NCI-H748 (cell line): Measurements from ENCODE around the gene HES3.

Experiments used
- DNase-seq: peaks from one replicate; lab custom pipeline; 2025; ENCODE audit not compliant: unreplicated experiment; lab: John Stamatoyannopoulos, UW

HES3 gene

DNA sequence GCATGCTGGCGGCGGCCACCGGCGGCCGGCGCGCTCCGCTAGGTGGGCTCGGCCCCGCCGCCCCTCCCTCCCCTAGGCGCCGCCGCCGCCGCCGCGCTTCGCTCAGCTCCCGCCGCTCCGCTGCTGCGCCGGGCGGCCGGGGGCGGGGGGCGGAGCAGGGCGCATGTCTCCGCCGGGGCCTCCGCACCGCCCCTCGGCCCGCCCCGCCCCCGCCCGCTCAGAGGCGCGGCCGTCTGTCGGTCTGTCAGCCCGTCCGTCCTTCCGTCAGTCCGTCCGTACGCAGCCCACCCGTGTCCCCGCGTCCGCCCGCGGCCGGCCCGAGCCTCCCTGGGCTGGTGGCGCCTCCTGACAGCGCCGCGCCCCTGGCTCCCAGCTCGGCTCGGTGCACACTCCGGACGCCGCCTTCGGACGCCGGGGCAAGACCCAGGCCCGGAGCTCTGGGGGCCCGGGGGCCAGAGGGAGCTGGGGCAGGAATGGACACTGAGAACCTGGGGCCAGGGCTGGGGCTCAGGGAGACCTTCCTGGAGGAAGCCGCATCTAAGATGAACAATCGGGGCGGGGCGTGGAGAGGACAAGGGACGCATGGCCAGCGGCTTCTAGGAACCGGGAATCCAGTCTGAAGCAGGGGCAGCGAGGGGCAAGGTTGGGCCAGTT is 17.1 kb downstream of the HES3 start, which contains the start of gene GPR153:
GPR153 (minus strand) TSS at position 138 of the 654 bp plus-strand sequence. CDS start 6,193 bp downstream, outside the sequence.
- peak; percentile 53 for DNase-seq

DNA sequence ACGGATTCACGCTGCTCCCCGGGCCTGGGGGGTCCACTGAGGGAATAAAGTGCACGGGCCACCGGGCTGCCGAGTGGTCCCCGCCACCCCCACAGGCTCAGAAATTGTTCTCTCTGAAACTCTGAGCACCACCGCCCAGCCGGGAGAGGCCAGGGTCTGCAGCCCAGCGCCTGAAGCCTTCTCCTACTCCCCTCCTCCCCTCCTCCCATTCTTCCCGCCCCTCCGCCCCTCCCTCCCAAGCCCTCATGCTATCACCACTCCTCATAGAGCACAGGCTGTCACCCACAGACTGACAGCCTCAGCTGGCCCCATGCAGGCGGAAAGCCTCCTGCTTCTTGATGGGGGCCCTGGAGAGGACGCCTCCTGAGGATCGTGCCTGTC is 17.6 kb downstream of the HES3 start:
- peak; percentile 29 for DNase-seq

DNA sequence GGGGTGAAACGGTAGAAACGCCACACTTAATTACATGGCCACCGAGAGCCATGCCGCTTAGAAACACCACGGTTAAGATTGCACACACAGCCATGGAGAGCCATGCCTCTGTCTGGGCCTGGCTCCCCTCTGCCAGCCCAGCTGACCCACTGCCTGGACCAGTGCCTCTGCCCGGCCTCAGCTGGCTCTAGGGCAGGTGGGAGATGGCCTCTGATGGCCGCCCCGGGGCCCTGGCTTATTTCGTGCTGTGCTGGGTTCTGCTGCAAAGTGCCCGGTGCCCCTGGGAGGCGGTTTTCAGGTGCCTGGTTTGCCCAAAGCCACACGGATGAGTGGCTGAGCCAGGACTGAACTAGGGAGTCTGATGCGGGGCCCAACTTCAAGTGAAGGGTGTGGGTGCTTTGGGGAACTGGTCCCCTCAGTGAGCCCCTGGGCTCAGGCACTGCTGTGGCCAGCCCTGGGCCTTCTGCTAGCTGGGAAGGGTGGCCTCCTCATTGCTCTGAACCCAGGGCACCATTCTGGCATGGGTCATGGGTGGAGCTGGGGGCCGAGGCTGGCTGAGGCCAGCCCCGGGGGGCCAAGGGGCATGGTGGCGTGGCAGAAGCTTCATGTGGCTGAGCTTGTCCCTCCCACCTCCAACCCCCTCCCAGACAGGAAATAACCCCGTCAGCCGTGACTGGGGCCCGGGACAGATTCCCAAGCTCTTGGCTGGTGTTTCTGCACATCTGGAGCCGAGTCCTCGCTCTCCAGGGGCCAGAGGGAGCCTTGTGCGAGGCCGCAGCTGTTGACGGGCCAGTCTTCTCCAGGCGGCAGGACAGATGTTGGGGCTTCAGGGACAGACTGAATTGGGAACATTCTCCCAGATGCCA is 18.8 kb downstream of the HES3 start:
- no peak for DNase-seq

DNA sequence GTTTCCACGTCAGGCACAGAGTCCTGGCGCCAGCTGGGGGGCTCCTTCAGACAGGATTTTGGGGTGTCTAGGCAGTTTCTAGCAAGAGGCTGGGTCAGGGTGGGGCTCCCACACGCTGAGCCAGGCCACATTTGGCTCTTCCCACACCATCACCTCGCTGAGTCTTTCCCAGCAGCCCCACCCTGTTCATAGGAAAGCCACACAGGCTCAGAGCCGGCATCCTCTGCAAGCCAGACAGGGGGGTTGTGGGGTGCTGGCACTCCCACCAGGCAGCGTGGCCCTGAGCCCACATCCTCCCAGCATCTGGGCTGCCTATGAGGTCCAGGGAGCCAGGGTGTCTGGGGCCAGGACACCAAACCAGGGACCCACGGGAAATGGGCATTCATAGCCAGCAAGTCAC is 19.7 kb downstream of the HES3 start:
- no peak for DNase-seq

DNA sequence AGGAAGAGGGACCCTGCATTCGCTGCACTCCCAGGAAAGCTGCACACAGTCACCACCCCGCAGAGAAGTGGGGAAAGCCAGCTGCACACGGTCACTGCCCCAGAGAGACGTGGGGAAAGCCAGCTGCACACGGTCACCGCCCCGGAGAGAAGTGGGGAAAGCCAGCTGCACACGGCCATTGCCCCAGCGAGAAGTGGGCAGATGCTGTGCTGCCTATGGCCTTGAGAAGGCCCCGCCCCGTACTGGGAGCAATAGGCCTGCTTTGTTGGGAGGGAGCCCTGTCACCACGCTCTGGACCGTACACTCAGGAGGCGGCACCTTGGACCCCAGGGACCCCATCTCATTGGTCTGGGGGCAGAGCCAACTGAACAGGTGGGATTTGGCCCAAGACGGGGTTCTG is 21.2 kb downstream of the HES3 start:
- DNase-seq = no peak

DNA sequence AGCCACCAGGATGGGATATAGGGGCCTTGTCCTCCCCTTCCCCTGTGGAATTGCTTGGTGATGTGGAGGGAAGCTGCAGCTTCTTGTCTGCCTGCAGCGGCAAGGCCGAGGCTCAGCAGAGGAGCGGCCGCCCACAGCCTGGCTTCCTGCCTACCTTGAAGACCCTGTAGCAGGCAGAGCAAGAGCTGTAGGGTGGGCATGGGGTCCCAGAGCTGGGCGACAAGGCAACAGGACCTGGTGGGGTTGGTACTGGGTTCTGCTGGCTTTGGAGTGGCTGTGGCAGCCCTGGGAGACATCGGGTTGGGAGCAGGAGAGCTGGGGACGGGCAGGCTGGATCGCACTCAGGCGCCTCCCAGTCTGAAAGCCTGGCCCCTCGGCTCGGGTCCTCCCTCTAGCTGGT is 22.7 kb downstream of the HES3 start:
- no peak for DNase-seq

DNA sequence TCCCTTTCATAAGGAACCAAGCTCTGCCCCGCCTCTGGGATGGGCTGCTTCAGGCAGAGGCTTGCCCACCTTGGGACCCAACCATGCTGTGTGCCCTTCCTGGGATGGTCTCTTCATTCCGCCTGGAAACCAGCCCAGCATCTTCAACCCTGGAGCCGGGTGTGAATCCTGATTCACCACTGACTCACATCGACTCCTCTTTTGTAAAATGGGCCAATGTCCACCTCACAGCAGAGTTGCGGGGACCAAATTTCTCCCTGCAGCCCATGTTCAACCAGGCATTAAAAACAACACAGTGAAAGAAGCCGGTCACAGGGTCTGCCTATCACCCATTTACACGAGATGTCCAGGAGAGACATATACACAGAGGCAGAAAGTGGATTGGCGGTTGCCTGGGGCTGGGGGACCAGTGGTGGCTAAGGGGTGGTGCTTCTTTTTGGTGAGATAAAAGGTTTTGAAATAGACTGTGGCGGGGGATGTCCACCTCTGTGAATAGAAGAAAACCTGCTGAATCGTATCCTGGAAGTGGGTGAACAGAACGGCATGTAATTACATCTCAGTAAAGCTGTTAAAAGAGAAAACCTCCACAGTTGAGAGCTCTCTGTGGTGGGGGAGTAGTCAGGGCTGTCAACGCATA is 23.8 kb downstream of the HES3 start:
- no peak for DNase-seq

DNA sequence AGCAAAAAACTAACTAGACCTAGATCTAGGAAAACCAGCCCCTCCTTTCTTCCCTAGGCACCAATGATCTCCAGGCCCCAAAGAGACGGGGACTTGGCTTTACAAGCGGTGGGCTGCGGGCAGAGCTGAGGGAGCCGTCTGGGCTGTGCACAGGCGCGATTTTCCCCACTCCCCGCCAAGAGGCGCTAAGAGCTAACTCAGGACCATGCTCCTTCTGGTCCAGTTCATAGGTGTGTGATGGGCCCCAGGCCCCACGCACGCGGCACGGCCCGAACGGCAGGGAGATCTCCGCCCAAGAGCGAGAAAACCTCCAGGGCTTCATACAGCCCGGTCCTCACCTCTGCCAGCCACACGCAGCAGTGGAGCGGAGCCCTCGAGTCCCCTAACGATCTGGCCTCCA is 24.4 kb downstream of the HES3 start:
- DNase-seq = no peak

DNA sequence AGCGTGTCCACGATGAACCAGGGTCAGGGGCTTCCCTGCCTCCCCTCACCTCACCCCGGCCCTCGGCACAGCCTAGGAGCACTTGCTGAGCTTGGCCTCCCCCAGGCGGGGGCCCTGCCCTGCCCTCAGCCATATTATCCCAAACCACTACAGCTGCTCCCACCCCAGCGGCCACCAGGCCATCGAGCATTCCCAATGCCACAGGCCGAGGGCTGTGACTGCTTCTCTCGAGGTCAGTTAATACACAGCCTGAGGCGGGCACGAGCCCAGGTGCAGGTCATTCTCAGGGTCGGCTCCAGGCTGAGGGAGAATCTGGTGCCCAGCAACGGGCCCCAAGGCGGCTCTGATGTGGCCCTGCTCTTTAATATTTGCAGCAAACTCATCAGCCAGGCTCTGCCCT is 25.3 kb downstream of the HES3 start:
- DNase-seq = no peak

DNA sequence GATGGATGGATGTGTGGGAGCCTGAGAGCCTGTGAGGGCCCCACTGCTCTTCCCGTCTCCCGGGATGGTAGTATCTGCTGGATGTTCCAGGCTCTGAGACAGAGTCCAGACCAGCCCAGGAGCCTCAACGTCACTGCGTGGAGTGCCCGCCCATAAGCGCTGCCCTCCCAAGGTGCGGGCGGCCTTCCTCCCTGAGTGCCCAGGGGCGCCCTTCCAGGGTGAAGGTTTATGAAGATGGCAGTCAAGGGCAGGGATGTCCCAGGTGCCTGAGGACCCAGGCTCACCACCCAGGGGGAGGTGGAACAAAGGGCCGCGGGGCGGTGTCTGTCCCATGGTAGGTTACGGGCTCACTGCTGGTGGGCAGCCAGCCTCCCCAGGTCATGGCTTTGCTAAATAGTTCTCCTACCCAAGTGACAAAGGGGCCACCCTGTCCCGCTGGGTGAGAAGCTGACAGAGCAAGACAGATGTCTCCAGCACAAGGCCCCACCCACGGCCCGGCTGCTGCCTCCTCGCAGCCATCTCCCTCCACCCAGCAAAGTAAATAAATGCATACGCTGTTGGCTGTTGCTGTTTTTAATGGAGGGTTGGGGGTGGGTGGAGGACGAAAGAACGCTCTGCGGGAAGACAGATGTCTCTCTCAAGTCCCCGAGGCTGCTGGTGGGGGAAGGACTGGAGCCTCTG is 25.9 kb downstream of the HES3 start:
- peak; percentile 87 for DNase-seq

DNA sequence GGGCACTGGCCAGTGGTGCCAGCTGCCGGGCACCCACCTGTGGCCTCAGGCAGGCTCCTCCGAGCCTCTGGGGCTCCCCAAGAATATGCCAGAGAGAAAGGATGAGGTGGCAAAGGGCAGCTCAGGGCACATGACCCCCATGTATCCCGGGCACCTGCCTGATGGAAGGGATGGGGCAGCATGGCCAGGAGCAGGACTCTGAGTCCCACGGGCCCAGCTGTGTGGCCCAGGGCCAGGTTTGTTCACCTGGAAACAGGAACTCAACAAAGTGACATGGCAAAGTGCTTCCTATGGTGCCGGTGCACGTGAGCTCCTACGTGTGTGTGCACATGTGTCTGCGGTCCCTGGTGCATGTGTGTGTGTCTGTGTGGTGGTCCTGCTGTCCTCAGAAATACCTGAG is 26.4 kb downstream of the HES3 start:
- DNase-seq = peak; percentile 48

DNA sequence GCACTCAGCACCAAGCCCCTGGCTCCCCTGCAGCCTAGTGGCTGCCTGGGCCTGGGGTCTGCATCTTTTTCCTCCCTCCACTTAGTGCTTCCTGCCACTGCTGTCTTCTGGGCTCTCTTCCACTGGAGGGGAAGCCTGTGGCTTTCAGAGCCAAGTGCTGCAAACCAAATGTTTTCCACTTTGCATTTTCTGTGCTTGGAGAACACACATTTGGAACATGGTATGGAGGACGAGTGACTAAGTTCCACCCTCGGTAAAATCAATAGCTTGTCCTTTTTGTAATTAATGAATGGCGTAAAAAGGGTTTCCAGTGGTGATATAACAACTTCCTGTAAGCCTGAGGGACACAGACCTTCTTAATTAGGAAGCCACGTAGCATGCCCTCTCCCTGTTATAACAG is 27.0 kb downstream of the HES3 start:
- DNase-seq = peak; percentile 52

DNA sequence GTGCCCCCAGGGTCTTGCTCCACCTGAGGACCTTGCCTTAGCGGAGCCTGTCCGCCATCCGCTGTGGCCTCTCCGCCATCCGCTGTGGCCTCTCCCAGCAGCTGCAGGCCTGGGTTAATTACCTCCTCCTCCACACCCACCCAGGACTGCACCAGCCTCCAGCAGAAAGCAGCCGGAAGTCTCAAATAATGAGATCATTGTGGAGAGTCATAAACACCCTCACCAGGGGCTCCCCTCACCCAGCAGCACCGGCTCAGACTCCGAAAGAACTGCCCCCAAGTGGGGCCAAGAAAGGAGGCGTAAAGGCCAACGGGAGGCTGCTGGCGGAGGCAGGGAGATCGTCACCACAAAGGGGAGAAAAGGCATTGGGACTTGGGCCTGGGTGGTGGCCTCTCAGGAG is 27.6 kb downstream of the HES3 start:
- DNase-seq = peak; percentile 82

DNA sequence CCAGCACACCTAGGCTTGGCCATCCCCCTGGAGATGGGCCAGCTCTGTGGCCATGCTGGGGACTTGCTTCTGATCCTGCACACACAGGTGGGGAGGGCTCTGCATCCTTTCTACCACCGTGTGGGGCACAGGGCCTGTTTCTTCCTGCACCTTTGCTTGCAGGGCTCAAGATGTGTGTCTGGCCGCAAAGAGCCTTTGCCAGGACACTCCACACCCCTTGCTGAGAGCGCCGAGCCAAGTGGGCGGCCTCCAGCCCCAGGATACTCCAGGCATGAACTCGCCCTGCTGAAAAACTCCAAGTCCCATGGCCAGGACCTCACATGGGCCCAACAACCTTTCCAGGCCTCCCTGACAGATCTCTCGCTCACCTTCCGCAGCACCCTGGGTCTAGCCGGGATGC is 28.5 kb downstream of the HES3 start:
- no peak for DNase-seq

DNA sequence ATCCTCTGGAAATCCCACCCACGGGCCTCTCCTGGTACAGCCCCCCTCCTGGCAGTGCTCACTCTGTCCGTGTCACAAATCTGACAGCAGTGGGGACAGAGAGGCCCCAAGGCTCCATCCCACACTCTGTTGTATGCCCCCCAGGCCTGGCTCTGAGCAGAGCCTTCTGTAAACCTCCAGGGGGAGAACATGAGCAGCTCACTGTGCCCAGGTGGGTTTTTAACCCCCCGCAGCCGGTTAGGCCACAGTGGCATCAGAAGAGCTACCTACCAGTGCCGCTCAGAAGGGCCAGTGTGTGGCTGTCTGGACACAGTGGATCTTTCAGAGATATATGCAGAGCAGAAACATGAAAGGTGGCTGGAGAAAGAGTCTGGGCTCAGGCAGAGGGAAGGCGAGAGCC is 28.9 kb downstream of the HES3 start:
- DNase-seq = no peak

DNA sequence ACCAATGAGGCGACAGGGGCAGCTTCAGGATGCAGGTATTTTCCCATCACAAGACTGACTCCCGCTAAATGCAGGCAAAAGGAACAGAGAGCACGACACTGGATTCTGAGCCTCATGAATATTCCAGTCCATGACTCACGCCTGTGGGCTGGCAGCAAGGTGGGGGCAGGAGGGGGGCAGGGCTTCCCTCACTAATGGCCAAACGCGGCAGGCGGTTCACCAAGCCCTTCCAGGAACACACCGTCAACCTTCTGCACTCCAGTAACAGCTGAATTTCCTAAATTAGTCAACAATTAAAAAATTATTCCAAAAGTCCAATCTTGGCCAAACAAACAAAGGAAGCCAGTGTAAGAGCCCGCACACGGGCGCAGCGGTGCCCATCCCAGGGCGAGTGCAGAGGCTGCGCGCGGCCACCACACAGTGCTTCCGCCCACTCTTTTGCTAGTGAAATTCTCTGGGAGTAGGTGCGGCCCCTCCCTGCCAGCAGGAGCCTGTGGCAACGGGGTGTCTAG is 29.5 kb downstream of the HES3 start:
- DNase-seq = peak; percentile 25

DNA sequence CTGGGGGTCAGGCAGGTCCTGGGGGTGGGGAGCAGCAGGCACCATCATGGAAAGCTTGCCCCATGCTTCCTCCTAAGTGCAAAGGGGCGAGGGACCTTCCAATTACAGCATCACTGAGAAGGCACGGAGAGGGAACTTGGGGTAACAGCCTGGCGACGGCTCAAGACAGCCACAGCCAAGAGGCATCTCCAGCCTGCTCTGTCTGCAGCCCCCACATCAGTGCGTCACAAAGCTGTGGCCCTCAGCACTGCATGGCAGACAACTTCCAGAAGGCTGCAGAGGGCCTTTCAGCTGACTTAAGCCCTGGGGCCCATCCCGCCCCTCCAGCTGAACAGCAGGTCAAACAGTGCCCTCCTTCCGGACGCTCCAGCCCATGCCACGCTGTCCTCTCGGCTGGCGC is 30.1 kb downstream of the HES3 start:
- DNase-seq = no peak

DNA sequence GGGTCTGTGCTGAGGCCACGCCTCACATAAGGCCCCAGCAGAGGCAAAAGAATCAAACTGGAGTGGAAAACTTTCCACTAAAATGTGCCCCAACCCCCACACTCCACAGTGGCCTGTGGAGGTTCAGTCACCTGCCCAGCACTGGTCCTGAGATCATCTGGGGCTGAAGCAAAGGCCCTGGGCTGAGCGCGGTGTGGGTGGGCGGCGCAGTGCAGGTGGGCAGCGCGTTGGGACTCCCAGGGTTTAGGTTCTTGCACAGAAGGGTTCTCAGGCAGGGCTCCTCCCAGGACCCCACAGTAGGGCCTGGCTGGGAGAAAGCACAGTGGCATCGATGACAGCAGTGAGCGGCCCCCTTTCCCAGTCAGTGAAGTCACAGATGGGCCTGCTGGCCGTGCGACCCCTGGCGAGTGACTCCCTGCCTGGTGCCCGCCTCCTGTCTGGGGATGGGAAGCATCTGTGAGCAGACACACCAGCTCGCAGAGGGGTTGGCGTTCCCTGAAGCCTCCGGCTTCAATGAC is 30.7 kb downstream of the HES3 start:
- DNase-seq = no peak

DNA sequence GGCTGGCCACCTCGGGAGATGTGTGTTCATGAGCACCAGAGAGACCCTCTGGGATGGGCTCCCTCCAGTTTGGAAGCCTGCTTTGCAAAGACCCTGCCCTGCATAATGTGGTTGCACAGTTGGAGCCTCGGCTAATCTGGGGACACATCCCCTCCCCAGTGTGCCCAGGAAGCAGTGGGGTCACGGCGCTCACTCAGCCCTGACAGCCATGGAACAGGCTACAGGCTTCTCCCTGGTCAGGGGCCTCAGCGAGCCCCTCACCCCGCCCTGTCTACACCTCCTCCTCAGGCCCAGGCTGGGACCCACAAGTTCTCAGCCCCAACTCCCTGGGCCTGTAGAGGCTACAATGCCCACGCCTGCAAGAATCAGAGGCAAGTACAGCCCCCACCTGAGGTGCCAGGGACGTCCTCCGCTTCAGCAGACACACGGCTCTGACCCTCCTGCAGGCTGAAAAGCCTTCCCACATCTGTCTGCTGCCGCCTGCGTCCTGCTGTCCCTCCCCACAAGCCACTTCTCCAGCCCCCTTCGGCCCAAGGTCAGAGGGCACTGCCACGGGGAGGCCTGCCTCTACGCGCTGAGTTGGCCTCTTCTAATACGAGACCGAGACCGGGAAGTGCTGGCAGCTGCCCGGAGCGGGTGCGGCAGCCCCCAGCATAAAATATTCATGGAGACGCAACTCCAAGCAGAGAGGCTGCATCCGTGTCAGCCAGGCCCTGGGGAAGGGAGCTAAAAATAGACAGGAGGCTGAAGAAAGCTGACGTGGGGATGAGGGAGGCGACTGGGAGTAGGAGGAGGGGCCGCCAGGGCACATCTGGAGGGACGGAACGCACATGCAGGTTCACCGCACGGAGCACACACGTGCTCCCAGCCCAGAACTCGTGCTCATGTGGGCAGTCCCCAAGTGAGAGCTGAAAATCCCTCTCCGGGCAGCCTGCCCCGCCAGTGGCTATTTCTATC is 32.1 kb downstream of the HES3 start:
- DNase-seq = peak; percentile 62
